Mesothelial cell of epicardium (in vitro differentiated cells): ENCODE measurements around the gene RTN4RL1. TPM values are rescaled to one million over a fixed set of nuclear protein-coding genes. Genes with fewer than 3 reads are reported as not detected.

Source experiments
- DNase-seq, 2 experiments: peaks; one replicate each; pipeline ENCODE4 v3.0.0; 2021; ENCODE audit warnings: low spot score in 2 of 2; ENCODE audit not compliant: unreplicated experiment in 2 of 2
- H3K27ac Mint-ChIP-seq: 2 replicates; pipeline ENCODE4 v1.8.0; 2021; ENCODE audit warnings: mixed read lengths
- H3K27me3 Mint-ChIP-seq: 2 replicates; pipeline ENCODE4 v1.8.0; 2021; ENCODE audit warnings: low read depth, mixed read lengths
- H3K36me3 Mint-ChIP-seq: 2 replicates; pipeline ENCODE4 v1.8.0; 2021; ENCODE audit warnings: mixed read lengths
- H3K4me1 Mint-ChIP-seq: 2 replicates; pipeline ENCODE4 v1.8.0; 2021; ENCODE audit warnings: mixed read lengths
- H3K4me3 Mint-ChIP-seq: 2 replicates; pipeline ENCODE4 v1.8.0; 2021; ENCODE audit warnings: mild to moderate bottlenecking, moderate library complexity, mixed read lengths
- H3K9me3 Mint-ChIP-seq: 2 replicates; pipeline ENCODE4 v1.8.0; 2021; ENCODE audit warnings: mixed read lengths
- CTCF ChIP-seq: fragments of 200-600 bp; sonication (generic); IDR thresholded peaks from one replicate; pipeline ENCODE4 v1.5.0; 2021; ENCODE audit warnings: antibody characterized with exemption; ENCODE audit not compliant: unreplicated experiment
- total RNA-seq: library from RNA; stranded (reverse); gene quantifications from 3 replicates; pipeline ENCODE4 v1.2.1, GENCODE V29; 2021

RTN4RL1 gene
- total RNA-seq, 1 donor from 2014 or later: 0.20 TPM

GRCh38 chr17:2034806-2035540, 9.8 kb upstream of the RTN4RL1 start:
- Mint-ChIP-seq H3K4me1 (peaks cover 10% of the 10 kb centered on the region), H3K36me3 (peaks cover 17% of the 10 kb centered on the region), H3K4me3 (no peak overlapping the region), H3K27me3 (no peaks in the 10 kb centered on the region), H3K9me3 (no peaks in the 10 kb centered on the region), H3K27ac (no peak overlapping the region)
- no peak for DNase-seq
- TF ChIP-seq CTCF: no peak

- no peaks in the 10 kb centered on the region for H3K27me3 Mint-ChIP-seq
- H3K4me1 Mint-ChIP-seq: peaks cover 10% of the 10 kb centered on the region
- DNase-seq: no peak
- H3K9me3 Mint-ChIP-seq: no peaks in the 10 kb centered on the region
- TF ChIP-seq CTCF: no peak
- no peak overlapping the region for H3K27ac Mint-ChIP-seq
- H3K36me3 Mint-ChIP-seq: peaks cover 17% of the 10 kb centered on the region
- no peak overlapping the region for H3K4me3 Mint-ChIP-seq
These were observed 9.0 kb upstream of the RTN4RL1 start for GRCh38 chr17:2034157-2034556.

- Mint-ChIP-seq H3K9me3 (no peaks in the 10 kb centered on the region), H3K4me1 (peaks cover 13% of the 10 kb centered on the region), H3K4me3 (no peak overlapping the region), H3K27ac (no peak overlapping the region), H3K27me3 (peaks cover 9% of the 10 kb centered on the region), H3K36me3 (peaks cover 11% of the 10 kb centered on the region)
- no peak for TF ChIP-seq CTCF
- DNase-seq: no peak
These were observed 8.0 kb upstream of the RTN4RL1 start for GRCh38 chr17:2033153-2033552.

GRCh38 chr17:2030779-2031163, 5.6 kb upstream of the RTN4RL1 start:
- Mint-ChIP-seq H3K27me3 (peaks cover 30% of the 10 kb centered on the region), H3K36me3 (no peaks in the 10 kb centered on the region), H3K27ac (peak overlapping the region; percentile 88), H3K9me3 (no peaks in the 10 kb centered on the region), H3K4me1 (peaks cover 25% of the 10 kb centered on the region), H3K4me3 (peak overlapping the region; percentile 98)
- peak; percentile 41 for TF ChIP-seq CTCF
- DNase-seq: no peak

- H3K9me3 Mint-ChIP-seq: no peaks in the 10 kb centered on the region
- H3K4me3 Mint-ChIP-seq: peak within 1 kb of the TSS; percentile 98
- H3K27me3 Mint-ChIP-seq: peaks cover 36% of the 10 kb centered on the region
- H3K4me1 Mint-ChIP-seq: peaks cover 26% of the 10 kb centered on the region
- DNase-seq: peak; percentile 66 to 82
- TF ChIP-seq CTCF: no peak
- H3K27ac Mint-ChIP-seq: peak within 1 kb of the TSS; percentile 88
- no peaks in the 10 kb centered on the region for H3K36me3 Mint-ChIP-seq
These were observed 5.0 kb upstream of the RTN4RL1 start, which contains the start of gene DPH1 for GRCh38 chr17:2029911-2030778. DPH1 (plus strand) TSS chr17:2030153; CDS start chr17:2030170, 17 bp downstream.
